Hematopoietic multipotent progenitor cell (in vitro differentiated cells): ENCODE measurements around the gene STAC3. TPM values are rescaled to one million over a fixed set of nuclear protein-coding genes. Genes with fewer than 3 reads are reported as not detected.

Source experiments
- DNase-seq, 3 donors: peaks; one replicate each; pipeline ENCODE4 v3.0.0-alpha.2; 2011 to 2015; ENCODE audit warnings: low read depth in 2 of 3, low spot score in 2 of 3
- small RNA-seq: library from RNA; depleted of rRNA; stranded (forward); fragments of <200 nt; gene quantifications from one replicate; pipeline ENCODE3, GENCODE V24; 2012
- total RNA-seq: library from RNA; depleted of rRNA; stranded (reverse); fragments of >200 nt; gene quantifications from one replicate; pipeline ENCODE4 v1.2.3, GENCODE V29; 2012

The STAC3 gene
- total RNA-seq, 1 donor, result 1.1 TPM

- no peak for DNase-seq
Observed at GRCh38 chr12:57198329-57198728, 52.7 kb downstream of the STAC3 start.

- no peak for DNase-seq
Observed at GRCh38 chr12:57196956-57197355, 54.0 kb downstream of the STAC3 start.

- DNase-seq, result no peak
Observed at GRCh38 chr12:57196439-57196838, 54.5 kb downstream of the STAC3 start.

- no peak for DNase-seq
Observed at GRCh38 chr12:57195611-57196371, 55.2 kb downstream of the STAC3 start.

- DNase-seq, result no peak
Observed at GRCh38 chr12:57195186-57195585, 55.8 kb downstream of the STAC3 start.

- DNase-seq, result no peak
Observed at GRCh38 chr12:57194253-57194652, 56.7 kb downstream of the STAC3 start.

- DNase-seq, result no peak
Observed at GRCh38 chr12:57193706-57194245, 57.2 kb downstream of the STAC3 start.

Small RNA genes within 50 kb of the gene (small RNA-seq; reads per million reads assigned to genes)
- gene MIR1228, result not detected

Other genes with a start within 250 kb of the STAC3 start
- gene ZBTB39, start 244.6 kb downstream of the STAC3 start, total RNA-seq, result 9.4 TPM
- gene TAC3, start 234.7 kb downstream of the STAC3 start, total RNA-seq, result not detected
- gene MYO1A, start 201.1 kb downstream of the STAC3 start, total RNA-seq, result under 0.01 TPM
- 8.6 TPM for gene NEMP1, start 172.4 kb downstream of the STAC3 start, total RNA-seq
- gene NAB2, start 162.1 kb downstream of the STAC3 start, total RNA-seq, result 21.0 TPM
- 115 TPM for gene STAT6, start 139.8 kb downstream of the STAC3 start, total RNA-seq
- gene LRP1, start 122.7 kb downstream of the STAC3 start, total RNA-seq, result 6.2 TPM
- not detected for gene LRP1-AS, start 103.6 kb downstream of the STAC3 start, total RNA-seq
- not detected for gene NXPH4, start 34.4 kb downstream of the STAC3 start, total RNA-seq
- gene SHMT2, start 21.5 kb downstream of the STAC3 start, total RNA-seq, result 334 TPM
- gene R3HDM2, start 179.9 kb upstream of the STAC3 start, total RNA-seq, result 35.8 TPM
- gene INHBC, start 183.6 kb upstream of the STAC3 start, total RNA-seq, result 0.27 TPM
- gene INHBE, start 204.1 kb upstream of the STAC3 start, total RNA-seq, result not detected
- 0.27 TPM for gene GLI1, start 208.6 kb upstream of the STAC3 start, total RNA-seq
- 125 TPM for gene ARHGAP9, start 228.7 kb upstream of the STAC3 start, total RNA-seq
- gene MARS1, start 236.9 kb upstream of the STAC3 start, total RNA-seq, result 81.3 TPM